OCI-M2 (cell line): ENCODE measurements around the gene FAM219A.

ENCODE experiments used
- DNase-seq: peaks from one replicate; lab custom pipeline; 2025; ENCODE audit not compliant: unreplicated experiment; lab: John Stamatoyannopoulos, UW

FAM219A gene

GRCh38 chr9:34458013-34458958 lies at the start of gene FAM219A, which contains the start of gene DNAI1:
Gene FAM219A (minus strand): TSS chr9:34458570. CDS start chr9:34458263, 307 bp downstream.
Gene DNAI1 (plus strand): TSS chr9:34458805. CDS start chr9:34459006, 201 bp downstream.
- peak; percentile 68 for DNase-seq

GRCh38 chr9:34507966-34508365 lies 49.6 kb upstream of the FAM219A start:
- DNase-seq, result no peak

- DNase-seq, result no peak
Measured at GRCh38 chr9:34507556-34507955, 49.2 kb upstream of the FAM219A start.

- no peak for DNase-seq
Measured at GRCh38 chr9:34506623-34507022, 48.3 kb upstream of the FAM219A start.

- DNase-seq, result no peak
Measured at GRCh38 chr9:34505370-34506120, 47.2 kb upstream of the FAM219A start.

- DNase-seq, result no peak
Measured at GRCh38 chr9:34503406-34503805, 45.0 kb upstream of the FAM219A start.

GRCh38 chr9:34502891-34503290 lies 44.5 kb upstream of the FAM219A start:
- no peak for DNase-seq

GRCh38 chr9:34502471-34502870 lies 44.1 kb upstream of the FAM219A start:
- no peak for DNase-seq

GRCh38 chr9:34501889-34502425 lies 43.6 kb upstream of the FAM219A start:
- no peak for DNase-seq

GRCh38 chr9:34501372-34501771 lies 43.0 kb upstream of the FAM219A start:
- DNase-seq, result no peak

GRCh38 chr9:34500623-34501267 lies 42.4 kb upstream of the FAM219A start:
- DNase-seq, result peak; percentile 19

GRCh38 chr9:34499076-34499475 lies 40.7 kb upstream of the FAM219A start:
- DNase-seq, result no peak

GRCh38 chr9:34498553-34498952 lies 40.2 kb upstream of the FAM219A start:
- DNase-seq, result no peak

- DNase-seq, result no peak
Measured at GRCh38 chr9:34496149-34496712, 37.9 kb upstream of the FAM219A start.

- DNase-seq, result peak; percentile 6
Measured at GRCh38 chr9:34493972-34494535, 35.7 kb upstream of the FAM219A start.

GRCh38 chr9:34492051-34492450 lies 33.7 kb upstream of the FAM219A start:
- no peak for DNase-seq

GRCh38 chr9:34491596-34491995 lies 33.2 kb upstream of the FAM219A start:
- no peak for DNase-seq

GRCh38 chr9:34490760-34491159 lies 32.4 kb upstream of the FAM219A start:
- DNase-seq, result no peak

GRCh38 chr9:34490360-34490759 lies 32.0 kb upstream of the FAM219A start:
- no peak for DNase-seq

- DNase-seq, result no peak
Measured at GRCh38 chr9:34486572-34486971, 28.2 kb upstream of the FAM219A start.
